ENCODE results near the gene FAXDC2. TPM values are rescaled to one million over a fixed set of nuclear protein-coding genes. Genes with fewer than 3 reads are reported as not detected.

Gene FAXDC2
- total and polyA plus RNA-seq, 2 of the 13 experiments (the other 11 are each of a cell fraction or from before 2014, with no cell fraction given) = 4.7 to 58.8 TPM

- TF ChIP-seq REPIN1 (CRISPR knock-in tag; IDR thresholded peaks at IDR 0.05; ENCODE audit: borderline replicate concordance, low read depth) = no peak
- no peak for TF ChIP-seq ZBTB3 (CRISPR knock-in tag; IDR thresholded peaks at IDR 0.05; ENCODE audit: borderline replicate concordance, low read depth)
- TF ChIP-seq, protein P1, sequence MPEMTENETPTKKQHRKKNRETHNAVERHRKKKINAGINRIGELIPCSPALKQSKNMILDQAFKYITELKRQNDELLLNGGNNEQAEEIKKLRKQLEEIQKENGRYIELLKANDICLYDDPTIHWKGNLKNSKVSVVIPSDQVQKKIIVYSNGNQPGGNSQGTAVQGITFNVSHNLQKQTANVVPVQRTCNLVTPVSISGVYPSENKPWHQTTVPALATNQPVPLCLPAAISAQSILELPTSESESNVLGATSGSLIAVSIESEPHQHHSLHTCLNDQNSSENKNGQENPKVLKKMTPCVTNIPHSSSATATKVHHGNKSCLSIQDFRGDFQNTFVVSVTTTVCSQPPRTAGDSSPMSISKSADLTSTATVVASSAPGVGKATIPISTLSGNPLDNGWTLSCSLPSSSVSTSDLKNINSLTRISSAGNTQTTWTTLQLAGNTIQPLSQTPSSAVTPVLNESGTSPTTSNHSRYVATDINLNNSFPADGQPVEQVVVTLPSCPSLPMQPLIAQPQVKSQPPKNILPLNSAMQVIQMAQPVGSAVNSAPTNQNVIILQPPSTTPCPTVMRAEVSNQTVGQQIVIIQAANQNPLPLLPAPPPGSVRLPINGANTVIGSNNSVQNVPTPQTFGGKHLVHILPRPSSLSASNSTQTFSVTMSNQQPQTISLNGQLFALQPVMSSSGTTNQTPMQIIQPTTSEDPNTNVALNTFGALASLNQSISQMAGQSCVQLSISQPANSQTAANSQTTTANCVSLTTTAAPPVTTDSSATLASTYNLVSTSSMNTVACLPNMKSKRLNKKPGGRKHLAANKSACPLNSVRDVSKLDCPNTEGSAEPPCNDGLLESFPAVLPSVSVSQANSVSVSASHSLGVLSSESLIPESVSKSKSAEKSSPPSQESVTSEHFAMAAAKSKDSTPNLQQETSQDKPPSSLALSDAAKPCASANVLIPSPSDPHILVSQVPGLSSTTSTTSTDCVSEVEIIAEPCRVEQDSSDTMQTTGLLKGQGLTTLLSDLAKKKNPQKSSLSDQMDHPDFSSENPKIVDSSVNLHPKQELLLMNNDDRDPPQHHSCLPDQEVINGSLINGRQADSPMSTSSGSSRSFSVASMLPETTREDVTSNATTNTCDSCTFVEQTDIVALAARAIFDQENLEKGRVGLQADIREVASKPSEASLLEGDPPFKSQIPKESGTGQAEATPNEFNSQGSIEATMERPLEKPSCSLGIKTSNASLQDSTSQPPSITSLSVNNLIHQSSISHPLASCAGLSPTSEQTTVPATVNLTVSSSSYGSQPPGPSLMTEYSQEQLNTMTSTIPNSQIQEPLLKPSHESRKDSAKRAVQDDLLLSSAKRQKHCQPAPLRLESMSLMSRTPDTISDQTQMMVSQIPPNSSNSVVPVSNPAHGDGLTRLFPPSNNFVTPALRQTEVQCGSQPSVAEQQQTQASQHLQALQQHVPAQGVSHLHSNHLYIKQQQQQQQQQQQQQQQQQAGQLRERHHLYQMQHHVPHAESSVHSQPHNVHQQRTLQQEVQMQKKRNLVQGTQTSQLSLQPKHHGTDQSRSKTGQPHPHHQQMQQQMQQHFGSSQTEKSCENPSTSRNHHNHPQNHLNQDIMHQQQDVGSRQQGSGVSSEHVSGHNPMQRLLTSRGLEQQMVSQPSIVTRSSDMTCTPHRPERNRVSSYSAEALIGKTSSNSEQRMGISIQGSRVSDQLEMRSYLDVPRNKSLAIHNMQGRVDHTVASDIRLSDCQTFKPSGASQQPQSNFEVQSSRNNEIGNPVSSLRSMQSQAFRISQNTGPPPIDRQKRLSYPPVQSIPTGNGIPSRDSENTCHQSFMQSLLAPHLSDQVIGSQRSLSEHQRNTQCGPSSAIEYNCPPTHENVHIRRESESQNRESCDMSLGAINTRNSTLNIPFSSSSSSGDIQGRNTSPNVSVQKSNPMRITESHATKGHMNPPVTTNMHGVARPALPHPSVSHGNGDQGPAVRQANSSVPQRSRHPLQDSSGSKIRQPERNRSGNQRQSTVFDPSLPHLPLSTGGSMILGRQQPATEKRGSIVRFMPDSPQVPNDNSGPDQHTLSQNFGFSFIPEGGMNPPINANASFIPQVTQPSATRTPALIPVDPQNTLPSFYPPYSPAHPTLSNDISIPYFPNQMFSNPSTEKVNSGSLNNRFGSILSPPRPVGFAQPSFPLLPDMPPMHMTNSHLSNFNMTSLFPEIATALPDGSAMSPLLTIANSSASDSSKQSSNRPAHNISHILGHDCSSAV (CRISPR knock-in tag; IDR thresholded peaks at IDR 0.05; ENCODE audit: borderline replicate concordance) = no peak
- no peak for TF ChIP-seq FOXM1 (CRISPR knock-in tag; IDR thresholded peaks at IDR 0.05)
- no peak for TF ChIP-seq ZNF30 (CRISPR knock-in tag; IDR thresholded peaks at IDR 0.05)
- no peak for TF ChIP-seq ZNF333 (CRISPR knock-in tag; IDR thresholded peaks at IDR 0.05; ENCODE audit: borderline replicate concordance)
- TF ChIP-seq HNF1A (IDR thresholded peaks at IDR 0.05; ENCODE audit: low read depth) = no peak
- TF ChIP-seq HNF1A (CRISPR knock-in tag; IDR thresholded peaks at IDR 0.05; ENCODE audit: borderline replicate concordance) = no peak
- TF ChIP-seq JUN (CRISPR knock-in tag; IDR thresholded peaks at IDR 0.05) = no peak
- no peak for TF ChIP-seq KDM4B (CRISPR knock-in tag; IDR thresholded peaks at IDR 0.05)
- TF ChIP-seq ZNF607 (CRISPR knock-in tag; IDR thresholded peaks at IDR 0.05; ENCODE audit: borderline replicate concordance) = no peak
- no peak for TF ChIP-seq ZFX (CRISPR knock-in tag; IDR thresholded peaks at IDR 0.05; ENCODE audit: low read depth)
- TF ChIP-seq SIN3B (IDR thresholded peaks at IDR 0.05; ENCODE audit: low read length) = no peak
- no peak for TF ChIP-seq ARID2 (CRISPR knock-in tag; IDR thresholded peaks at IDR 0.05; ENCODE audit: borderline replicate concordance)
- TF ChIP-seq ATF7-NPFF (CRISPR knock-in tag; IDR thresholded peaks at IDR 0.05; ENCODE audit: low read depth) = no peak
- no peak for TF ChIP-seq ZNF430 (CRISPR knock-in tag; IDR thresholded peaks at IDR 0.05)
- no peak for TF ChIP-seq MXD4 (CRISPR knock-in tag; IDR thresholded peaks at IDR 0.05)
Measured at GRCh38 chr5:154834053-154834452, 16.4 kb downstream of the FAXDC2 start (continued).

Data from HepG2 (cell line).